Esophagus muscularis mucosa (tissue), 3 donors: ENCODE measurements around the gene UBA5.

Source experiments
- CTCF ChIP-seq, 3 experiments: fragments of 200-600 bp in 2 of 3; fragments of 450-650 bp in 1 of 3; sonication (generic) in 2 of 3; IDR thresholded peaks; one replicate each; pipeline ENCODE4 v1.5.1; 2017 to 2019; ENCODE audit warnings: antibody characterized with exemption in 3 of 3, mild to moderate bottlenecking in 2 of 3, moderate library complexity in 1 of 3
- POLR2A ChIP-seq: fragments of 450-650 bp; IDR thresholded peaks from one replicate; pipeline ENCODE4 v1.6.1; 2017; ENCODE audit warnings: antibody characterized with exemption, moderate library complexity, mild to moderate bottlenecking, low read depth

- TF ChIP-seq POLR2A (no peak), CTCF (IDR thresholded peaks at IDR 0.05) (no peak)
Measured at GRCh38 chr3:132657869-132658747, 2.0 kb upstream of the UBA5 start.
